Measurements from ENCODE around the gene TBC1D9B.
"Not testable (repeated sequence)": the region's sequence is repeated elsewhere in the genome, so short reads cannot be mapped to it uniquely, and the experiment has no call there.

Gene TBC1D9B

GRCh38 chr5:179875741-179876609 is 31.7 kb downstream of the TBC1D9B start:
- H3K27me3 ChIP-seq (ENCODE audit: control insufficient read depth, insufficient read depth, low read length): no peaks in the 10 kb centered on the region
- no peaks in the 10 kb centered on the region for H3K9me3 ChIP-seq (ENCODE audit: control insufficient read depth, insufficient read depth, low read length)
- H3K27ac ChIP-seq (ENCODE audit: low read length): no peak overlapping the region
- no peaks in the 10 kb centered on the region for H3K4me1 ChIP-seq (ENCODE audit: control insufficient read depth, insufficient read depth, low read length)
- H3K4me3 ChIP-seq (ENCODE audit: low read length): no peak overlapping the region
- H3K36me3 ChIP-seq (ENCODE audit: control insufficient read depth, insufficient read depth, low read length): peaks cover 29% of the 10 kb centered on the region
- no peak for DNase-seq (ENCODE audit: low read depth, low spot score)
- WGBS (ENCODE audit: insufficient coverage, insufficient read length): no CpG with 5 or more reads among the region's 16 CpGs

DNA sequence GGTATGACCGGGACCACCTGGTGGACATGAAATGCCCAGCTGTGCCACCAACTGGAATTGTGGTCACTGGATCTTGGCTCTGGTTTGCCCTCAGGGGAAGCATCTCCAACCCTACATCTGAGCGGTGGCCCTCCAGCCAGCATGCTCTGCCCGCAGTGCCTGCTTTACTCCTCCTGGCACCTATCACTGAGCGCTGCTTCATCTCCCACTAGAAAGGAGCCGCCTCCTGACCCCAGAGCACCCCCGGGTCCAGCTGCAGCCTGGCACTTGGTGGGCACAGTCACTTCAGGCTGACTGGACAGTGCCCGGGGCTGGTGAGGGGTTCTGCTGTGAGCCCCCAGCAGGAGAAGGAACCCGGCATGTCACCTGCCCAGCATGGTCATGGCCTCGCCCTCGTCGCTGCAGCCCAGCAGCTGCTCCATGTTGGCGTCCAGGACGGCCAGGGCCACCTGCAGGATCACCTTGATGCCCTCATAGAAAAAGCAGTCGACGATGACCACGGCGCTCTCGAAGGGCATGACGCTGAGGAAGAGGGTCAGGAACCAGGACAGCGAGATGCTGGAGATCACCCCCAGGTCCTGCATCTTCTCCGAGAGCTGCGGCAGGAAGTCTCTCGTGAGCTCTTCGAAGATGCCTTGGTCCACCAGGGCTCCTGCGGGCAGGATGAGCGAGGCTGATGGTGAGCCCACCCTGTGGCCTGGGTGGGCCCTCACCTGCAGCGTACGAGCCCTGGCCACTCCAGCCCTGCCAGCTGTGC is 33.0 kb downstream of the TBC1D9B start:
- Histone ChIP-seq H3K36me3 (ENCODE audit: control insufficient read depth, insufficient read depth, low read length) (peaks cover 26% of the 10 kb centered on the region), H3K4me1 (ENCODE audit: control insufficient read depth, insufficient read depth, low read length) (no peaks in the 10 kb centered on the region; the same call in 1 of the 2 replicates), H3K27ac (ENCODE audit: low read length) (no peak overlapping the region), H3K4me3 (ENCODE audit: low read length) (no peak overlapping the region), H3K9me3 (ENCODE audit: control insufficient read depth, insufficient read depth, low read length) (no peaks in the 10 kb centered on the region), H3K27me3 (ENCODE audit: control insufficient read depth, insufficient read depth, low read length) (no peaks in the 10 kb centered on the region)
- WGBS (ENCODE audit: insufficient coverage, insufficient read length): no CpG with 5 or more reads among the region's 28 CpGs
- no peak for DNase-seq (ENCODE audit: low read depth, low spot score)

DNA sequence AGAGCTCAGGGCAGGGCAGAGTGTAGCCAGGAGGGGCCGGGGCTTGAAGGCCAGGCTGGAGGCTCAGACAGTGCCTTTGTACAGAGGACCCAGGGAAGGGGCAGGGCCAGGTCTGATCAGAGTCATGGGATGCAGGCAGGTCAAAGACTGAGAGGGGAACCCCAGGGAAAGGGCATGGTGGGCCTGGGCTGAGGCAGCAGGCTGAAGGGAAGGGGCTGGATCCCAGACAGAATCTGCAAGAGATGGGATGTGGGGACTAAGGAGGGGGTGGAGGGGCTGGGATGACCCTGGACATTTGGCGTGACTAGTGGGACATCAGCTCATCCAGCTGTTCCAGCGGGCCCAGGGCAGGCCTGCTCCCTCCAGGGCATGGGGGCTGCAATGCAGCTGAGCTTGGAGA is 33.6 kb downstream of the TBC1D9B start:
- no peak overlapping the region for H3K4me3 ChIP-seq (ENCODE audit: low read length)
- H3K36me3 ChIP-seq (ENCODE audit: control insufficient read depth, insufficient read depth, low read length): peaks cover 25% of the 10 kb centered on the region
- H3K27me3 ChIP-seq (ENCODE audit: control insufficient read depth, insufficient read depth, low read length): no peaks in the 10 kb centered on the region
- no peak for DNase-seq (ENCODE audit: low read depth, low spot score)
- no peaks in the 10 kb centered on the region for H3K9me3 ChIP-seq (ENCODE audit: control insufficient read depth, insufficient read depth, low read length)
- no peak overlapping the region for H3K27ac ChIP-seq (ENCODE audit: low read length)
- no CpG with 5 or more reads among the region's 3 CpGs for WGBS (ENCODE audit: insufficient coverage, insufficient read length)
- H3K4me1 ChIP-seq (ENCODE audit: control insufficient read depth, insufficient read depth, low read length): no peaks in the 10 kb centered on the region; the same call in 1 of the 2 replicates

- WGBS (ENCODE audit: insufficient coverage, insufficient read length): no CpG with 5 or more reads among the region's 7 CpGs
- no peaks in the 10 kb centered on the region for H3K9me3 ChIP-seq (ENCODE audit: control insufficient read depth, insufficient read depth, low read length)
- no peaks in the 10 kb centered on the region for H3K27me3 ChIP-seq (ENCODE audit: control insufficient read depth, insufficient read depth, low read length)
- peaks cover 21% of the 10 kb centered on the region for H3K36me3 ChIP-seq (ENCODE audit: control insufficient read depth, insufficient read depth, low read length)
- no peak overlapping the region for H3K27ac ChIP-seq (ENCODE audit: low read length)
- H3K4me3 ChIP-seq (ENCODE audit: low read length): no peak overlapping the region
- no peaks in the 10 kb centered on the region; the same call in 1 of the 2 replicates for H3K4me1 ChIP-seq (ENCODE audit: control insufficient read depth, insufficient read depth, low read length)
- no peak for DNase-seq (ENCODE audit: low read depth, low spot score)
Measured at GRCh38 chr5:179873588-179874110, 34.0 kb downstream of the TBC1D9B start.

GRCh38 chr5:179872828-179873575 is 34.7 kb downstream of the TBC1D9B start:
- Histone ChIP-seq H3K4me3 (ENCODE audit: low read length) (no peak overlapping the region), H3K36me3 (ENCODE audit: control insufficient read depth, insufficient read depth, low read length) (peaks cover 24% of the 10 kb centered on the region), H3K4me1 (ENCODE audit: control insufficient read depth, insufficient read depth, low read length) (no peaks in the 10 kb centered on the region; the same call in 1 of the 2 replicates), H3K27me3 (ENCODE audit: control insufficient read depth, insufficient read depth, low read length) (no peaks in the 10 kb centered on the region), H3K9me3 (ENCODE audit: control insufficient read depth, insufficient read depth, low read length) (no peaks in the 10 kb centered on the region), H3K27ac (ENCODE audit: low read length) (no peak overlapping the region)
- WGBS (ENCODE audit: insufficient coverage, insufficient read length): no CpG with 5 or more reads among the region's 14 CpGs
- no peak for DNase-seq (ENCODE audit: low read depth, low spot score)

GRCh38 chr5:179872055-179872827 is 35.5 kb downstream of the TBC1D9B start:
- Histone ChIP-seq H3K9me3 (ENCODE audit: control insufficient read depth, insufficient read depth, low read length) (no peaks in the 10 kb centered on the region), H3K4me3 (ENCODE audit: low read length) (no peak overlapping the region), H3K27me3 (ENCODE audit: control insufficient read depth, insufficient read depth, low read length) (no peaks in the 10 kb centered on the region), H3K36me3 (ENCODE audit: control insufficient read depth, insufficient read depth, low read length) (peaks cover 21% of the 10 kb centered on the region), H3K4me1 (ENCODE audit: control insufficient read depth, insufficient read depth, low read length) (no peaks in the 10 kb centered on the region; the same call in 1 of the 2 replicates), H3K27ac (ENCODE audit: low read length) (no peak overlapping the region)
- no CpG with 5 or more reads among the region's 18 CpGs for WGBS (ENCODE audit: insufficient coverage, insufficient read length)
- DNase-seq (ENCODE audit: low read depth, low spot score): no peak

DNA sequence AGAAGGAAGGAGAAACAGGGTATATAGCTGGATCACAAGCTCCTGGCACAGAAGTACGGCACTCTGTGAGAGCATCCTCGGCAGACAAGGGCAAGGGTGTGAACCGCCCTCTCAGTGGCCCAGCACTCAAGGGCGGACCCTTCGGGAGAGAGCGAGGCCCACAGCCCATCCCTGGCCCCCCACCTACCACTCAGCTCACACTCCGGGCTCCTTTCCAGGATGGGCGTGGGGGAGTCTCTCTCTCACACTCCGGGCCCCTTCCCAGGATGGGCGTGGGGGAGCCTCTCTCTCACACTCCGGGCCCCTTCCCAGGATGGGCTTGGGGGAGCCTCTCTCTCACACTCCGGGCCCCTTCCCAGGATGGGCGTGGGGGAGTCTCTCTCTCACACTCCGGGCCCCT is 36.2 kb downstream of the TBC1D9B start:
- H3K36me3 ChIP-seq (ENCODE audit: control insufficient read depth, insufficient read depth, low read length): peaks cover 21% of the 10 kb centered on the region
- DNase-seq (ENCODE audit: low read depth, low spot score); H3K4me1 ChIP-seq (ENCODE audit: control insufficient read depth, insufficient read depth, low read length); H3K9me3 ChIP-seq (ENCODE audit: control insufficient read depth, insufficient read depth, low read length); H3K27me3 ChIP-seq (ENCODE audit: control insufficient read depth, insufficient read depth, low read length); H3K27ac ChIP-seq (ENCODE audit: low read length); H3K4me3 ChIP-seq (ENCODE audit: low read length): not testable (repeated sequence)
- WGBS (ENCODE audit: insufficient coverage, insufficient read length): no CpG with 5 or more reads among the region's 14 CpGs

DNA sequence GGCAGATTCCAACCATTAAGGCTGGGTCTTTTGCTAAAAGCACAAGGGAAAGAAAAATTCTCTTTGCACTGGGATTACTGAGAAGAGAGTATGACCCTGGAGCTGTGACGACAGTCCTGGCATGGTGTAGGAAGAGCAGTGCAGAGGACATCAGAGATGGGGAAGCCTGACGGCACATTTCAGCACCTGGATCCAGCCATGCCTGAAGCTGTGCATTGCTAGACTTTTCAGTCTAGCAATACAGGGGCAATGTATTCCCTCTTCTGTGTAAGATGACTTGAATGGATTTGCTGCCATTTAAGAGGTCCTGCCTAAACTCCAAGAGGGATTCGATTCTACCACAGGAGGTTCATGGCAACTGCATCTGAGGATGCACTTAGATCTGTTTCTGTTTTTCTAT is 36.7 kb downstream of the TBC1D9B start:
- DNase-seq (ENCODE audit: low read depth, low spot score): no peak
- peaks cover 21% of the 10 kb centered on the region for H3K36me3 ChIP-seq (ENCODE audit: control insufficient read depth, insufficient read depth, low read length)
- WGBS (ENCODE audit: insufficient coverage, insufficient read length): no CpG with 5 or more reads among the region's 3 CpGs

DNA sequence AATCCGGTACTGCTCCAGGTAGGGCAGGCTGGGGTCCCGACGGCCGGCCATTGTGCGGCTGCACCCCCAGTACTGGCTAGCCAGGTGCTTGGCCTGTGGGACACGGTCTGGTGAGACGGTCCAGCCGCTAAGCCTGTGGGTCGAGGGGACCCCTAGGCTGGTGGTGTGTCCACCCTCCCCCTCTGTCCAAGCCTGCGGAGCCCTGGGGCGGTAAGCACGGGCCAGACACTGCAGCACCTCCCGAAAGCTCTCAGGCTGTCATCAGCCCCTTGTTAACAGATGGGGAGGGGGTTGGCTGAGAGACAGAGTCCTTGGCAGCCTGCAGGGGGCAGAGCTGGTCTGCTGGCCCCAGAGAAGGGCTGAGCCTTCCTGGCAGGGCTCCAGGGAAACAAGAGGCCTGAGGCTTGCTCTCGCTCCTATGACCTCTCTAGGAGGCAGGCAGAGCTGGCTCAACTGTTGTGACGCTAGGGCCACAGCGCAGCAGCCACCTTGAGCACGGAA is 37.2 kb downstream of the TBC1D9B start:
- WGBS (ENCODE audit: insufficient coverage, insufficient read length): no CpG with 5 or more reads among the region's 17 CpGs
- DNase-seq (ENCODE audit: low read depth, low spot score): peak; percentile 47

More for the DNA sequence above, 36.7 kb downstream of the TBC1D9B start:
- Histone ChIP-seq H3K27me3 (ENCODE audit: control insufficient read depth, insufficient read depth, low read length) (no peaks in the 10 kb centered on the region), H3K27ac (ENCODE audit: low read length) (no peak overlapping the region), H3K4me1 (ENCODE audit: control insufficient read depth, insufficient read depth, low read length) (no peaks in the 10 kb centered on the region; the same call in 1 of the 2 replicates), H3K9me3 (ENCODE audit: control insufficient read depth, insufficient read depth, low read length) (no peaks in the 10 kb centered on the region), H3K4me3 (ENCODE audit: low read length) (no peak overlapping the region)

More for the DNA sequence above, 37.2 kb downstream of the TBC1D9B start:
- H3K4me1 ChIP-seq (ENCODE audit: control insufficient read depth, insufficient read depth, low read length): no peaks in the 10 kb centered on the region; the same call in 1 of the 2 replicates
- H3K4me3 ChIP-seq (ENCODE audit: low read length): no peak overlapping the region
- H3K36me3 ChIP-seq (ENCODE audit: control insufficient read depth, insufficient read depth, low read length): peaks cover 18% of the 10 kb centered on the region
- no peaks in the 10 kb centered on the region for H3K9me3 ChIP-seq (ENCODE audit: control insufficient read depth, insufficient read depth, low read length)
- no peaks in the 10 kb centered on the region for H3K27me3 ChIP-seq (ENCODE audit: control insufficient read depth, insufficient read depth, low read length)
- no peak overlapping the region for H3K27ac ChIP-seq (ENCODE audit: low read length)
